Measurements from ENCODE around the gene WFDC8.

Gene WFDC8

DNA sequence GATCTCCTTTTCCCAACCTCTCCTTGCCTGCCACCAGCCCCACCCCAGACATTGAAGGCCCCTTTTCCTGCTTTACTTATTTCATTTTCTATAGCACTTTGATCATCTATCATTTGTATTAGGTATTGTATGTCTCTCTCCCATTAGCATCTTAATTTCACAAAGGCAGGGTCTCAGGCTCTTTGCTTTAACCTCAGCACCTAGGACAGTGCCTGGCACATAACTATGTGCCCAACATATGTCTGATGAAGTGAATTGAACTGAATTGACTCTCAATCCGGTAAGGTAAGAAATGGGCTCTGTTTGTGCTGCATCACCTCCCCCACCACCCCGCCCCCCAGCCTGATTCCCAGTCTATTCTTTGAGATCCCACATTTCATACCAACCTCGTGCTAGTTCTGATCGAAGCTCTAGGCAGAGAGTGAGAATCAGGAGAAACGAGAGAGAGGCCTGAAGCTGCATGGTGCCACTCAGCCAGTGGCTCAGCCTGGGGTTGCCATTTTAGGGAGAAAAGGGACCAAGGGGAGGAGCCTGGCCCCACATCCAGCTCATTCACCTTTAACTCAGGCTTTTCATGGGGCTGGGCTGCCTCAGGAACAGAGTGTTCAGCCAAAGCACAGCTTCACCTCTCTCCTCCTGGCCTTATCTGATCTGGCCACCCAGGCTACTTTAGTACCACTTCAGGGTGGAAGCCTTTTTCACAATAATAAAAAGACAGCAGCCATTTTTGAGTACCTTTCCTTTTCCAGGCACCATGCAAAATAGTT, 63.8 kb downstream of the WFDC8 start, which contains the start of gene SPINT3:
Gene SPINT3, minus strand, starts transcription at position 476 of the 767 bp plus-strand sequence. Its CDS starts 14 bp downstream, at position 462.
- no peaks in the 10 kb centered on the region for H3K4me1 ChIP-seq (ENCODE audit: control insufficient read depth, insufficient read depth, low read length)
- no peak within 1 kb of the TSS for H3K27ac ChIP-seq (ENCODE audit: low read depth, low read length)
- no peaks in the 10 kb centered on the region for H3K9me3 ChIP-seq (ENCODE audit: control insufficient read depth, insufficient read depth, low read depth, low read length)
- no peak within 1 kb of the TSS for H3K9ac ChIP-seq (ENCODE audit: low read length)
- H3K27me3 ChIP-seq (ENCODE audit: control insufficient read depth, insufficient read depth, low read length): peaks cover 20% of the 10 kb centered on the region; the same call in 1 of the 2 replicates
- H3K36me3 ChIP-seq (ENCODE audit: control insufficient read depth, insufficient read depth, low read length): no peaks in the 10 kb centered on the region
- H3K4me3 ChIP-seq (ENCODE audit: low read depth, low read length): no peak within 1 kb of the TSS

DNA sequence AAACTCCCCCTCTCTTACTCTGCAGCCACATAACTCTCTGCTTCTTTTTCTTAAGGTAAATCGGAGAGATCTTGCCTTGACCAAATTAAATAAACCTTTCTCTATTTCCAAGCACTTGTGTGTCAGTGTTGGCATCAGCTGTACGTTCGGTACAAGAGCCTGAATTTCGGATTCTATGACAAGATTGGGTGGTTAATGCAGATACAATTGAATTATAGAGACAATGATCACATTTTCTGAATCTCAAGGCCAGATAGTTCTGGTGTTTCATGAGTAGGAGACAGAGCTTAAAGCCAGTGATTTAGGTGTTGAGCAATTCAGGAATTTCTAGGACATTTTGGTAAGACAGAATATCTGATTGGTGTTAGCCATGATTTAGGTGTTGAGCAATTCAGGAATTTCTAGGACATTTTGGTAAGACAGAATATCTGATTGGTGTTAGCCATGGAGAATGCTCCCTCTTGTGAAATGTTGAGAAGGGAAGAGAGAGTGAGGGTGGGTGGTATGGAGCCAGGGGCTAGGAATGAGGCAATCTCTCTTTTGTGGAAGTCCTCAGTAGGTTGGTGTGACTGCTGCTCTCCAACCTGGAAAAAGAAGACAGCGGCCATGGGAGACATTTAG, 68.7 kb downstream of the WFDC8 start:
- H3K4me3 ChIP-seq (ENCODE audit: low read depth, low read length): no peak overlapping the region
- no peaks in the 10 kb centered on the region for H3K4me1 ChIP-seq (ENCODE audit: control insufficient read depth, insufficient read depth, low read length)
- H3K27me3 ChIP-seq (ENCODE audit: control insufficient read depth, insufficient read depth, low read length): peaks cover 20% of the 10 kb centered on the region; the same call in 1 of the 2 replicates
- no peaks in the 10 kb centered on the region for H3K9me3 ChIP-seq (ENCODE audit: control insufficient read depth, insufficient read depth, low read depth, low read length)
- H3K9ac ChIP-seq (ENCODE audit: low read length): no peak overlapping the region
- no peak overlapping the region for H3K27ac ChIP-seq (ENCODE audit: low read depth, low read length)
- no peaks in the 10 kb centered on the region for H3K36me3 ChIP-seq (ENCODE audit: control insufficient read depth, insufficient read depth, low read length)

DNA sequence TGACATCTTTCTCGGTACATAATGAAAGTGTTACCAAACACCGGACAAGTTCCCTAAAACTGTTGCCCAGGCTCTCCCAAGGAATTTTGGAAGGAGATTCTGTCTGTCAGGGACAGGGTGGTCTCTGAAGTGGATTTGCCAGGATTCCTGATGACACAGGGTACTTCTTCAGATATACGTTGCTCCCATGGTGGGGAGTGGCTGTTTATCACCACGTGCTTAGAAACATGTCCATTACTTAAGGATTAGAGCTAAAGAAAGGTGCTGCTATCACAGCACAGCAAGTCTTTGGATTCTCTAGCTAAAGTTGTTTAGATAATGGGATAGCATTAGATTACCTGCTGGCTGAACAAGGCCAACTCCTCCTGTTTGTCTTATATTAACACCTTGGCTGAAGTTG, 70.0 kb downstream of the WFDC8 start:
- H3K27me3 ChIP-seq (ENCODE audit: control insufficient read depth, insufficient read depth, low read length): peaks cover 23% of the 10 kb centered on the region; the same call in 1 of the 2 replicates
- H3K9me3 ChIP-seq (ENCODE audit: control insufficient read depth, insufficient read depth, low read depth, low read length): no peaks in the 10 kb centered on the region
- no peaks in the 10 kb centered on the region for H3K4me1 ChIP-seq (ENCODE audit: control insufficient read depth, insufficient read depth, low read length)
- no peak overlapping the region for H3K27ac ChIP-seq (ENCODE audit: low read depth, low read length)
- no peaks in the 10 kb centered on the region for H3K36me3 ChIP-seq (ENCODE audit: control insufficient read depth, insufficient read depth, low read length)
- H3K9ac ChIP-seq (ENCODE audit: low read length): no peak overlapping the region
- no peak overlapping the region for H3K4me3 ChIP-seq (ENCODE audit: low read depth, low read length)

DNA sequence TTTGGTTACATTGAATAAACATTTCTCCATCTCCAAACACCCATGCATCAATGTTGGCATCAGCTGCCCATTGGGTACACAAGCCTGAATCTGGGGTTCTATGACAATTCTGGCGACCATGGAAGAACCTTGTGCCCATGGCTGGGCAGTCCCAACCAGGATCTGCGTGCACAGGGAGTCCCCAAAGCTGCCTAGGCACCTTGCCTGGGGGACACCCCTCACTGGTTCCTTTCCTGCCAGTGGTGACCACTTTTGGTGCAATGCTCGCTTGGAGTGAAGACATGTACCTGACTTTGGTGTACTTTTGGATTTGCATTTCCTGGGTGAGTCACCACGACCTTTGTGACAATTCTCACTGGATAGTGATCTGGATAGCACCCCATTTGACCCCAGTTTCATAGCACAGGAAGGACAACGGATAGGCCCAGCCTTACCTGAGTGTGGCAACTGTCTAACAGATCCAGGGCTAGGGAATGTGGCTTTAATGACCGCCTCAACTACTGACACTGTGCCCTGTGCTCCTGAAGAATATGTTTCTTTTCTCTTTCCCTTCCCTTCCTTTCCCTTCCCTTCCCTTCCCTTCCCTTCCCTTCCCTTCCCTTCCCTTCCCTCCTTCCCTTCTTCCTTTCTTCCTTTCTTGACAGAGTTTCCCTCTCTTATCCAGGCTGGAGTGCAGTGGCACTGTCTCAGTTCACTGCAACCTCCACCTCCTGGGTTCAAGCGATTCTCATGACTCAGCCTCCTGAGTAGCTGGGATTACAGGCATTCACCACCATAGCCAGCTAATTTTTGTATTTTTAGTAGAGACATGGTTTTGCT, 70.8 kb downstream of the WFDC8 start:
- no peak overlapping the region for H3K27ac ChIP-seq (ENCODE audit: low read depth, low read length)
- peaks cover 16% of the 10 kb centered on the region; the same call in 1 of the 2 replicates for H3K27me3 ChIP-seq (ENCODE audit: control insufficient read depth, insufficient read depth, low read length)
- H3K9me3 ChIP-seq (ENCODE audit: control insufficient read depth, insufficient read depth, low read depth, low read length): no peaks in the 10 kb centered on the region
- no peak overlapping the region for H3K4me3 ChIP-seq (ENCODE audit: low read depth, low read length)
- no peak overlapping the region for H3K9ac ChIP-seq (ENCODE audit: low read length)
- no peaks in the 10 kb centered on the region for H3K36me3 ChIP-seq (ENCODE audit: control insufficient read depth, insufficient read depth, low read length)
- no peaks in the 10 kb centered on the region for H3K4me1 ChIP-seq (ENCODE audit: control insufficient read depth, insufficient read depth, low read length)

DNA sequence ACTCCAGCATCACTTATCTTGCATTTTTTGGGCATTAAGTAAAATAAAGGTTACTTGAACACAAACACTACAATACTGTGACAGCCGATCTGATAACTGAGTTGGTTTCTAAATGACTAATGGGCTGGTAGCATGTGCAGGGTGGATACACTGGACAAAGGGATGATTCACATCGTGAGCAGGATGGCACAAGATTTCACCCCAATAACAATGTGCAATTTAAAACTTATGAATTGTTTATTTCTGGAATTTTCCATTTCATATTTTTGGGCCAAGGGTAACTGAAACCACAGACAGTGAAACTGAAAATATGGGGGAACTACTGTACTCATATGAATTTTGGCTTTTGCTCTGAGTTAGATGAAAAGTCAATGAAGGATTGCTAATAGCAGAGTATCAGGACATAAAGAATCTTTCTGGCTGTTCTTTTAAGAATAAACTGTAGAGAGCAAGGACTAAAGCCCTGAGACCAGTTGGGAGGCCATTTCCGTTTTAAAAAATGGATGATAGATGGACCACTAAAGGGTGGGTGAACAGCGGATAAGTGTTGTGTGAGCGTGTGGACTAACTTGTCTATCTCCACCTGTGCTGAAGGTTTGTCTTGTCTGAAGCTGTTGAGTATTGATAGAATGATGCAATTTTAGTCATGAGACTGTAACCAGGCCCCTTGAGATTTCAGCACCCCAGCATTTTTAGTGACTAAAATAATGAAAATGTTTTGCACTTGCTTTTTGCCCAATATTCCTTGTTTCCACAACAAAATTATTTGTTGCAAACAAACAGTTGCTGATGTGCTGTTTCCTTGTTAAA, 71.9 kb downstream of the WFDC8 start:
- Histone ChIP-seq H3K27me3 (ENCODE audit: control insufficient read depth, insufficient read depth, low read length) (peaks cover 8% of the 10 kb centered on the region; the same call in 1 of the 2 replicates), H3K36me3 (ENCODE audit: control insufficient read depth, insufficient read depth, low read length) (no peaks in the 10 kb centered on the region), H3K4me1 (ENCODE audit: control insufficient read depth, insufficient read depth, low read length) (no peaks in the 10 kb centered on the region), H3K9me3 (ENCODE audit: control insufficient read depth, insufficient read depth, low read depth, low read length) (no peaks in the 10 kb centered on the region), H3K4me3 (ENCODE audit: low read depth, low read length) (no peak overlapping the region), H3K27ac (ENCODE audit: low read depth, low read length) (no peak overlapping the region), H3K9ac (ENCODE audit: low read length) (no peak overlapping the region)

DNA sequence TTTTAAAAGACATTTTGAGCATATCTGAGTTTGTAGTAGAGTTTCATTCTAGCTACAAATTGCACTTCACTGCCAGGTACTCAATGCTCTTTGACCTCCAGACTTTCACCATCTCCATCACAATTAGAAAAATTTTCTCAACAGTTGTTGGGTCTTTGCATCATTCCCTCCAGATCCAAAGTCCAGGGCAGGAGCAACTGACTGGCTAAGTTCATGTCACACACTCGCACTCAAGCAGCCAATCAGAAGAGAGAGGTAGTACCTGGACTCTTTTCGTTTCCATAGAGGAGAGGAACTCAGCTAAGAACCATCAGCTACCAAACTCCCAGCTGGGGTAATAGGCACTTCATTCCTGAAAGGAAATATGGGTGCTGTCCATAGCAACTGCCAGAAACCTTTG, 72.7 kb downstream of the WFDC8 start:
- Histone ChIP-seq H3K36me3 (ENCODE audit: control insufficient read depth, insufficient read depth, low read length) (no peaks in the 10 kb centered on the region), H3K9me3 (ENCODE audit: control insufficient read depth, insufficient read depth, low read depth, low read length) (no peaks in the 10 kb centered on the region), H3K4me1 (ENCODE audit: control insufficient read depth, insufficient read depth, low read length) (no peaks in the 10 kb centered on the region), H3K27me3 (ENCODE audit: control insufficient read depth, insufficient read depth, low read length) (peaks cover 8% of the 10 kb centered on the region; the same call in 1 of the 2 replicates), H3K9ac (ENCODE audit: low read length) (no peak overlapping the region), H3K27ac (ENCODE audit: low read depth, low read length) (no peak overlapping the region), H3K4me3 (ENCODE audit: low read depth, low read length) (no peak overlapping the region)

DNA sequence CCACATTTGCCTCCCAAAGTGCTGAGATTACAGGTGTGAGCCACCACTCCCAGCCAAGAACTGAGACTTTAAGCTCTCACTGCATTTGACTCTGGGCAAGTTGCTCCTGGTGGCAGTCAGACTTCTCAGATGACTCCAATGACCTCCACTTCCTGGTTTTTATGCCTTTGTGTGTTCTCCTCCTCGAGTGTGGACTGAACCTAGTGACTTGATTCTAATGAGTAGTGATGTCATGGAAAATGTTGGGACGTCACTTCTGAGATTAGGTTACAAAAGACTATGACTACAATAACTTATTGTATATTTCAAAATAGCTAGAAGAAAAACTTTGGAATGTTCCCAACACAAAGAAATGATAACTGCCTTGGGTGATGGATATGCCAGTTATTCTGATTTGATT, 75.7 kb downstream of the WFDC8 start:
- peaks cover 4% of the 10 kb centered on the region; the same call in 1 of the 2 replicates for H3K27me3 ChIP-seq (ENCODE audit: control insufficient read depth, insufficient read depth, low read length)
- no peaks in the 10 kb centered on the region; the same call in 1 of the 2 replicates for H3K4me1 ChIP-seq (ENCODE audit: control insufficient read depth, insufficient read depth, low read length)
- H3K36me3 ChIP-seq (ENCODE audit: control insufficient read depth, insufficient read depth, low read length): no peaks in the 10 kb centered on the region
- no peak overlapping the region for H3K9ac ChIP-seq (ENCODE audit: low read length)
- no peaks in the 10 kb centered on the region for H3K9me3 ChIP-seq (ENCODE audit: control insufficient read depth, insufficient read depth, low read depth, low read length)
- H3K27ac ChIP-seq (ENCODE audit: low read depth, low read length): no peak overlapping the region
- no peak overlapping the region for H3K4me3 ChIP-seq (ENCODE audit: low read depth, low read length)

DNA sequence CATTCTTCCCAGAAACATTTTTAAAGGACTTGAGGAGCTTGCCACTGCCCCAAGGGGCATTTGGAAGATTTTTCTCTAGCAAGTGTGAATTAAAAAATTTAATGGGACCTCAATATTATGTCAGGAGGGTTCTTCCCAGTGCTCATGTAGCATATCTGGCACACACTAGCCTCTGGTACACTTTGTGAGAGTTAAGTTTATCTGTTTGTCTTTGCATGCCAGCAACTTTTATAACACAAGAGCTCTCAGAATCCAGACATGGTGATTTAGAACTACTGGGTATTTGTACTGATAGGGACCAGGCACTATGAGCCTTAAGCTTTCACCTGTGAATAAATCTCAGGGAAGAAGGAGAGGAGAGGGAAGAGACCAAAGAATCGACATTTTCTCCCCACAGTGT, 76.5 kb downstream of the WFDC8 start:
- Histone ChIP-seq H3K9ac (ENCODE audit: low read length) (no peak overlapping the region), H3K4me1 (ENCODE audit: control insufficient read depth, insufficient read depth, low read length) (no peaks in the 10 kb centered on the region; the same call in 1 of the 2 replicates), H3K27ac (ENCODE audit: low read depth, low read length) (no peak overlapping the region), H3K4me3 (ENCODE audit: low read depth, low read length) (no peak overlapping the region), H3K27me3 (ENCODE audit: control insufficient read depth, insufficient read depth, low read length) (peaks cover 4% of the 10 kb centered on the region; the same call in 1 of the 2 replicates), H3K36me3 (ENCODE audit: control insufficient read depth, insufficient read depth, low read length) (no peaks in the 10 kb centered on the region), H3K9me3 (ENCODE audit: control insufficient read depth, insufficient read depth, low read depth, low read length) (no peaks in the 10 kb centered on the region)
